ENCODE results near the gene TXNDC8. TPM values are rescaled to one million over a fixed set of nuclear protein-coding genes. Genes with fewer than 3 reads are reported as not detected.

TXNDC8 gene
- total RNA-seq, 1 donor from 2014 or later = not detected

DNA sequence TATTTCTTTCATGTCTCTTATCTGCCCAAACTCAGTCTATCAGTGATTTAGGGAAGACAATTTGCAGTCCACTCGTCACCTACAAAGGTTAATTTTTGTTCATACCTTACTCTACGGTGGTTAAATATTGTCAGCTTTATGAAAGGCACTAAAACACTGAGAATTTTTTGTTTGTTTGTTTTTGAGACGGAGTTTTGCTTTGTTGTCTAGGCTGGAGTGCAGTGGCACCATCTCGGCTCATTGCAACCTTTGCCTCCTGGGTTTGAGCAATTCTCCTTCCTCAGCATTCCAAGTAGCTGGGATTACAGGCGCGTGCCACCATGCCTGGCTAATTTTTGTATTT lies 55.0 kb downstream of the TXNDC8 start:
- no peak overlapping the region for H3K4me2 ChIP-seq (ENCODE audit: low read length)
- FAIRE-seq = no peak
- TF ChIP-seq, protein P1, sequence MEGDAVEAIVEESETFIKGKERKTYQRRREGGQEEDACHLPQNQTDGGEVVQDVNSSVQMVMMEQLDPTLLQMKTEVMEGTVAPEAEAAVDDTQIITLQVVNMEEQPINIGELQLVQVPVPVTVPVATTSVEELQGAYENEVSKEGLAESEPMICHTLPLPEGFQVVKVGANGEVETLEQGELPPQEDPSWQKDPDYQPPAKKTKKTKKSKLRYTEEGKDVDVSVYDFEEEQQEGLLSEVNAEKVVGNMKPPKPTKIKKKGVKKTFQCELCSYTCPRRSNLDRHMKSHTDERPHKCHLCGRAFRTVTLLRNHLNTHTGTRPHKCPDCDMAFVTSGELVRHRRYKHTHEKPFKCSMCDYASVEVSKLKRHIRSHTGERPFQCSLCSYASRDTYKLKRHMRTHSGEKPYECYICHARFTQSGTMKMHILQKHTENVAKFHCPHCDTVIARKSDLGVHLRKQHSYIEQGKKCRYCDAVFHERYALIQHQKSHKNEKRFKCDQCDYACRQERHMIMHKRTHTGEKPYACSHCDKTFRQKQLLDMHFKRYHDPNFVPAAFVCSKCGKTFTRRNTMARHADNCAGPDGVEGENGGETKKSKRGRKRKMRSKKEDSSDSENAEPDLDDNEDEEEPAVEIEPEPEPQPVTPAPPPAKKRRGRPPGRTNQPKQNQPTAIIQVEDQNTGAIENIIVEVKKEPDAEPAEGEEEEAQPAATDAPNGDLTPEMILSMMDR (IDR thresholded peaks at IDR 0.05; ENCODE audit: insufficient read depth, low read depth, low read length) = no peak
- no peak for TF ChIP-seq EZH2 (IDR thresholded peaks at IDR 0.05; ENCODE audit: insufficient read depth, low read length)
- H4K20me1 ChIP-seq (ENCODE audit: insufficient read depth, low read length) = no peaks in the 10 kb centered on the region
- H3K27me3 ChIP-seq (ENCODE audit: insufficient read depth, low read length) = no peaks in the 10 kb centered on the region
- H3K9ac ChIP-seq (ENCODE audit: low read length) = no peak overlapping the region
- peaks cover 11% of the 10 kb centered on the region for H3K4me1 Mint-ChIP-seq (ENCODE audit: low read depth, unreplicated experiment)
- H3K4me3 Mint-ChIP-seq (ENCODE audit: unreplicated experiment) = no peak overlapping the region
- H3K36me3 ChIP-seq (ENCODE audit: insufficient read depth, low read length) = no peaks in the 10 kb centered on the region
- no peaks in the 10 kb centered on the region for H3K27me3 Mint-ChIP-seq (ENCODE audit: low read depth, unreplicated experiment)
- peaks cover 8% of the 10 kb centered on the region for H3K4me1 ChIP-seq (ENCODE audit: insufficient read depth, low read length)
- H2AFZ ChIP-seq (ENCODE audit: low read depth, low read length) = no peak overlapping the region
- H3K9me3 ChIP-seq (ENCODE audit: insufficient read depth, low read depth, low read length) = no peaks in the 10 kb centered on the region
- H3K4me3 ChIP-seq (ENCODE audit: insufficient read depth, low read depth, low read length) = no peak overlapping the region
- no peaks in the 10 kb centered on the region for H3K36me3 Mint-ChIP-seq (ENCODE audit: low read depth, unreplicated experiment)
- no peak overlapping the region for H3K27ac Mint-ChIP-seq (ENCODE audit: unreplicated experiment)
- no peaks in the 10 kb centered on the region for H3K79me2 ChIP-seq (ENCODE audit: insufficient read depth, low read length)
- DNase-seq (ENCODE audit: low read depth) = no peak
- H3K27ac ChIP-seq (ENCODE audit: low read depth, low read length) = no peak overlapping the region
- no peaks in the 10 kb centered on the region for H3K9me3 Mint-ChIP-seq (ENCODE audit: unreplicated experiment)

DNA sequence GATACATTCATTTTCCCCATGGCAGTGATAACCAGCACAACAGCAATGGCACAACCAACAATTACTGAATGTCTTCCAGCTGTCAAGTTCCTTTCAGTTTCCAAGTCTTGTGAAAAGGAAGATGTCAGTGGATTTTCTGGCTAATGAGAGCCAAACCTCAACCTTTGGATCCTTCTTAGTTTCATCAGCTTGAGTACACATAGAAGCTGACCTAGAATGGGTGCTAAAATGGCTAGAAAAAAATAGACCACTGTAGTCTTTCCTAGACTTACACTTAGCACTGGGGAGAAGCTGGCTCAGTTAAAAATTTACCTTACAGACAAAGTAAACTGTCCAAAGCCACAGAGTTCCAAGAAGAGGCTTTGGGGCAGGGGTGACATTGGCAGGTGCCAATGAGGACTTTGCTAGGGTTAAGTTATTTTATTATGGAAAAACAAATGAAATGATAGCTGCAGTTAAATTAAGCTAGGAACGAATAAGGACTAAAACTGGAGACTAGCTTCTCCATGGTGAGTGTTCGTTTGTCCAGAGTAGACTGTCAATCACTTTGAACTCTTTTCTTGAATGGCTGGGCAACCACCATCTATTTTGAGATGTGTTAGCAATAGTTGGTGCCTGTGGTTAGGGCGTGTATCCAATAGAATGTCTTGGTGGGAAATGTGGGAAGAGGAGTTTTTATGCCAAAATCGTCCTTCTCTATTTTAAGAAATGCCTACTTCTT lies 55.5 kb downstream of the TXNDC8 start:
- H3K36me3 ChIP-seq (ENCODE audit: insufficient read depth, low read length) = no peaks in the 10 kb centered on the region
- Mint-ChIP-seq H3K36me3 (ENCODE audit: low read depth, unreplicated experiment) (no peaks in the 10 kb centered on the region), H3K9me3 (ENCODE audit: unreplicated experiment) (no peaks in the 10 kb centered on the region), H3K27me3 (ENCODE audit: low read depth, unreplicated experiment) (no peaks in the 10 kb centered on the region), H3K27ac (ENCODE audit: unreplicated experiment) (no peak overlapping the region), H3K4me3 (ENCODE audit: unreplicated experiment) (no peak overlapping the region), H3K4me1 (ENCODE audit: low read depth, unreplicated experiment) (peaks cover 11% of the 10 kb centered on the region)
- DNase-seq (ENCODE audit: low read depth) = peak; percentile 56
- no peak overlapping the region for H3K9ac ChIP-seq (ENCODE audit: low read length)
- H3K4me1 ChIP-seq (ENCODE audit: insufficient read depth, low read length) = peaks cover 11% of the 10 kb centered on the region
- no peak overlapping the region for H3K4me3 ChIP-seq (ENCODE audit: insufficient read depth, low read depth, low read length)
- no peaks in the 10 kb centered on the region for H3K9me3 ChIP-seq (ENCODE audit: insufficient read depth, low read depth, low read length)
- no peak overlapping the region for H2AFZ ChIP-seq (ENCODE audit: low read depth, low read length)
- no peaks in the 10 kb centered on the region for H3K27me3 ChIP-seq (ENCODE audit: insufficient read depth, low read length)
- H4K20me1 ChIP-seq (ENCODE audit: insufficient read depth, low read length) = no peaks in the 10 kb centered on the region
- FAIRE-seq = no peak
- no peak overlapping the region for H3K27ac ChIP-seq (ENCODE audit: low read depth, low read length)
- H3K4me2 ChIP-seq (ENCODE audit: low read length) = no peak overlapping the region
- TF ChIP-seq, protein P1 (IDR thresholded peaks at IDR 0.05; ENCODE audit: insufficient read depth, low read depth, low read length) = no peak
- H3K79me2 ChIP-seq (ENCODE audit: insufficient read depth, low read length) = no peaks in the 10 kb centered on the region

DNA sequence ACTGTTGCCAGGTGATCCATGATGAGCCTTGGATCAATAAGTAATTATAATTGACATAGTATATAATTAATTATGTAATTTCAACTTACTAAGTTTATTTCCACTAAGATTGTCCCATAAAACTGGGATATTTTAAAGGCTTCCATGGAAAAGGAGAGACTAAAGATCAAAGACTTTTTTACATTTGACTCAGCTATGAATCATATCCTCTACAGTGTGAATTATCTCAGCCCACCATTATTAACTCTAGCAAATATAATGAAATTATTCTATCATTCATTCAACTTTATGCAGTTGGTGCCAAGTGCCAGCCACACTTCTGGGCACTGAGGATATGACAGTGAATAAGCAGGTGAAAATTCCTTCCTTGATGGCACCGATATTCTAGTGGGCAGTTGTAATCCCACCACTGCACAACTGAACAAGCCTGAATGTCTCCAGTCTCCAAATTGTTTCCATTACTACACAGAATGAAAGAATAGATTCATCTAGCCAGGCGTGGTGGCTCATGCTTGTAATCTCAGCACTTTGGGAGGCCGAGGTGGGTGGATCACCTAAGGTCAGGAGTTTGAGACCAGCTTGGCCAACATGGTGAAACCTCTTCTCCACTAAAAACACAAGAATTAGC lies 59.5 kb downstream of the TXNDC8 start:
- Histone ChIP-seq H2AFZ (ENCODE audit: low read depth, low read length) (no peak overlapping the region), H3K79me2 (ENCODE audit: insufficient read depth, low read length) (no peaks in the 10 kb centered on the region), H3K4me1 (ENCODE audit: insufficient read depth, low read length) (peaks cover 11% of the 10 kb centered on the region), H3K4me2 (ENCODE audit: low read length) (peak overlapping the region; percentile 48), H3K27ac (ENCODE audit: low read depth, low read length) (peak overlapping the region; percentile 23), H3K9ac (ENCODE audit: low read length) (no peak overlapping the region), H3K36me3 (ENCODE audit: insufficient read depth, low read length) (no peaks in the 10 kb centered on the region), H3K27me3 (ENCODE audit: insufficient read depth, low read length) (no peaks in the 10 kb centered on the region), H4K20me1 (ENCODE audit: insufficient read depth, low read length) (no peaks in the 10 kb centered on the region), H3K4me3 (ENCODE audit: insufficient read depth, low read depth, low read length) (no peak overlapping the region), H3K9me3 (ENCODE audit: insufficient read depth, low read depth, low read length) (no peaks in the 10 kb centered on the region)
- no peaks in the 10 kb centered on the region for H3K9me3 Mint-ChIP-seq (ENCODE audit: unreplicated experiment)
- H3K27me3 Mint-ChIP-seq (ENCODE audit: low read depth, unreplicated experiment) = peaks cover 3% of the 10 kb centered on the region
- FAIRE-seq (no peak), DNase-seq (ENCODE audit: low read depth) (peak; percentile 49)
- H3K36me3 Mint-ChIP-seq (ENCODE audit: low read depth, unreplicated experiment) = no peaks in the 10 kb centered on the region
- peaks cover 11% of the 10 kb centered on the region for H3K4me1 Mint-ChIP-seq (ENCODE audit: low read depth, unreplicated experiment)
- TF ChIP-seq, protein P1 (IDR thresholded peaks at IDR 0.05; ENCODE audit: insufficient read depth, low read depth, low read length) = no peak
- no peak for TF ChIP-seq EZH2 (IDR thresholded peaks at IDR 0.05; ENCODE audit: insufficient read depth, low read length)
- H3K27ac Mint-ChIP-seq (ENCODE audit: unreplicated experiment) = no peak overlapping the region
- no peak overlapping the region for H3K4me3 Mint-ChIP-seq (ENCODE audit: unreplicated experiment)
